Activated naive CD4-positive, alpha-beta T cell treated with anti-CD3 and anti-CD28 coated beads, Interleukin-2, amount 50 U/mL, for 24 hours (primary cell): ENCODE measurements around the gene SH3BP1.
"Not testable (repeated sequence)": the region's sequence is repeated elsewhere in the genome, so short reads cannot be mapped to it uniquely, and the experiment has no call there.

Experiments used
- H3K27ac Mint-ChIP-seq: one replicate; pipeline ENCODE4 v1.8.0; 2021; ENCODE audit warnings: mild to moderate bottlenecking, mixed read lengths
- H3K27me3 Mint-ChIP-seq: one replicate; pipeline ENCODE4 v1.8.0; 2021; ENCODE audit warnings: mixed read lengths
- H3K36me3 Mint-ChIP-seq: one replicate; pipeline ENCODE4 v1.8.0; 2021; ENCODE audit warnings: mixed read lengths
- H3K4me1 Mint-ChIP-seq: one replicate; pipeline ENCODE4 v1.8.0; 2021; ENCODE audit warnings: mixed read lengths
- H3K4me3 Mint-ChIP-seq: one replicate; pipeline ENCODE4 v1.8.0; 2021; ENCODE audit warnings: mild to moderate bottlenecking, mixed read lengths
- H3K9me3 Mint-ChIP-seq: one replicate; pipeline ENCODE4 v1.8.0; 2021; ENCODE audit warnings: mixed read lengths

SH3BP1 gene

DNA sequence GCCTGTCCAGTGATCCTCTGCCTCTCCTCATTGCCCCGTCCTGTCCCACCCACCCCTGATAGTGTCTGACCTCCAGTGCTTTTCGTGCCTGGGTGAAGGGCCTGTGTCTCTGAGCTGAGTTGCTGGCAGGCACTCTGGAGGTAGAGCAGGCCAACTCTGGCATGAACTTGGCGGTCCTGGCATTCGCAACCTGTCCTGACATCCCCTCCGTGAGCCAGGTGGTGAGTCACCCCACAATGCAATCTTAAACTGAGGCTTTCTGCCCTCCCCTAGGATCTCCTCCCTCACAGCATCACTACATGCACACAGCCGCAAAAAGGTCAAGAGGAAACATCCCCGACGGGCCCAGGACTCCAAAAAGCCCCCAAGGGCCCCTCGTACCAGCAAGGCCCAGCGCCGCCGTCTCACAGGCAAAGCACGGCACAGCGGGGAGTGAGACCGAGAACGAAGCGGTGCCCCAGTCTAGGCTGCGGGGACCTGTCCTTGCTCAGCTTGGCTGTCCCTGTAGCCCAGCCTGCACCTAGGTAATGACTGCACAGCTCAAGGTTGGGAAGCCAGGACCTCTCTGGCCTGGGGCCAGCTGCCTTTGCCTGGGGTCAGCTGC lies 51.5 kb downstream of the SH3BP1 start:
- H3K27me3 Mint-ChIP-seq, result no peaks in the 10 kb centered on the region
- H3K27ac Mint-ChIP-seq, result no peak overlapping the region
- H3K9me3 Mint-ChIP-seq, result no peaks in the 10 kb centered on the region
- peaks cover 16% of the 10 kb centered on the region for H3K36me3 Mint-ChIP-seq
- peaks cover 29% of the 10 kb centered on the region for H3K4me1 Mint-ChIP-seq
- H3K4me3 Mint-ChIP-seq, result no peak overlapping the region

DNA sequence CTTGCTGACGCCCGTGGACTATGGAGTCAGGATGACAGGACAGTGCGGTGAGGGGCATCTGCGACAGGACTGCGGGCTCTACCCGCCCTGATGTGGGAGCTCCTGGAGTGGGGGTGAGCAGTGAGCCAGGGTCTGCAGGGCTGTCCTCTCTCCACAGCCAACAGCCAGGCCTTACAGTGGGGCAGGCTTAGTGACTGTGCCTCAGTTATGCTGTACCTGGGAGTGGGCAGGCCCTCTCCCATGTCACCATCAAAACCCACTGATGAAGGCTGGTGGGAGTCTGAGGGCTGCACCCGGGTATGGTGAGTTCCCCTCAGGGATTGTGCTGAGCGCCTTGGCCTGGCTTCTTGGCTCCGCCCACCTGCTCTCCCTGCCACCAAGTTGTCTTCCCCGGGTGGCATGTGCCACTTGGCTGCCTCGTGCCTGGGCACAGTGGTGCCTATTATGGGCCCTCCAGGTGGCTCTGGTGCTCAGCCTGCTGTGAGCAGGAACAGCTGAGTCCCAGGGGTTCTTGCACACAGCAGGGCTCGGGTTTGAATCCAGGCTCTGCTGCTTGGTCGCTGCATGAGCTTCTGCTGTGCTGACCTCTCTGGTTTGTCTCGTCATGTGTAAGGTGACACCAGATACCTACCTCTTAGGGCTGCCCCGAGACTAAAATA lies 53.3 kb downstream of the SH3BP1 start:
- H3K4me3 Mint-ChIP-seq, result no peak overlapping the region

DNA sequence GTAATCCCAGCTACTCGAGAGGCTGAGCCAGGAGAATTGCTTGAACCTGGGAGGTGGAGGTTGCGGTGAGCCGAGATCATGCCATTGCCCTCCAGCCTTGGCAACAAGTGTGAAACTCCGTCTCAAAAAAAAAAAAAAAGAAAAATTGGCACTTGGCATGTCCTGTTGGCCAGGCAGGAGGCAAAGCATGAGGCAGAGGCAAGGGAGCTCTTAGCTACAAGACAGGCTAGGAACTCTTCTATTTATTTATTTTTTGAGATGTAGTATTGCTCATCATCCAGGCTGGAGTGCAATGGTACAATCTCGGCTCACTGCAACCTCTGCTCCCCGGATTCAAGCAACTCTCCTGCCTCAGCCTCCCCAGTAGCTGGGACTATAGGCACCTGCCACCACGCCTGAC lies 54.7 kb downstream of the SH3BP1 start:
- not testable (repeated sequence) for H3K36me3 Mint-ChIP-seq, H3K4me3 Mint-ChIP-seq, H3K27ac Mint-ChIP-seq, H3K9me3 Mint-ChIP-seq, H3K27me3 Mint-ChIP-seq
- H3K4me1 Mint-ChIP-seq, result peaks cover 18% of the 10 kb centered on the region

More for the DNA sequence above, 53.3 kb downstream of the SH3BP1 start:
- peaks cover 27% of the 10 kb centered on the region for H3K4me1 Mint-ChIP-seq
- peaks cover 13% of the 10 kb centered on the region for H3K36me3 Mint-ChIP-seq
- H3K9me3 Mint-ChIP-seq, result no peaks in the 10 kb centered on the region
- no peak overlapping the region for H3K27ac Mint-ChIP-seq
- no peaks in the 10 kb centered on the region for H3K27me3 Mint-ChIP-seq

DNA sequence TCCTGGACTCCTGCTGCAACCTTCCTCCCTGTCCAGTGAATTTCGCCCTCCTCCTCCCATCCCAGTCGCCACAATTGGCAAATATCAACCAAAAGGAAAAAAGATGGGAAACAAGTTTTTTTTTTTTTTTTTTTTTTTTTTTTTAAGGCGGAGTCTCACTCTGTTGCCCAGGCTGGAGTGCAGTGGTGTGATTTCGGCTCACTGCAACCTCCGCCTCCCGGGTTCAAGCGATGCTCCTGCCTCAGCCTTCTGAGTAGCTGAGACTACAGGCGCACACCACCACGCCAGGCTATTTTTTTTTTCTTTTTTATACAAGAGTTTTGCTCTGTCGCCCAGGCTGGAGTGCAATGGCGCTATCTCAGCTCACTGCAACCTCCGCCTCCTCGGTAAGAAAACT lies 56.8 kb downstream of the SH3BP1 start:
- not testable (repeated sequence) for H3K9me3 Mint-ChIP-seq, H3K27ac Mint-ChIP-seq, H3K27me3 Mint-ChIP-seq, H3K36me3 Mint-ChIP-seq
- Mint-ChIP-seq H3K4me3 (peak overlapping the region; percentile 57), H3K4me1 (peaks cover 18% of the 10 kb centered on the region)

DNA sequence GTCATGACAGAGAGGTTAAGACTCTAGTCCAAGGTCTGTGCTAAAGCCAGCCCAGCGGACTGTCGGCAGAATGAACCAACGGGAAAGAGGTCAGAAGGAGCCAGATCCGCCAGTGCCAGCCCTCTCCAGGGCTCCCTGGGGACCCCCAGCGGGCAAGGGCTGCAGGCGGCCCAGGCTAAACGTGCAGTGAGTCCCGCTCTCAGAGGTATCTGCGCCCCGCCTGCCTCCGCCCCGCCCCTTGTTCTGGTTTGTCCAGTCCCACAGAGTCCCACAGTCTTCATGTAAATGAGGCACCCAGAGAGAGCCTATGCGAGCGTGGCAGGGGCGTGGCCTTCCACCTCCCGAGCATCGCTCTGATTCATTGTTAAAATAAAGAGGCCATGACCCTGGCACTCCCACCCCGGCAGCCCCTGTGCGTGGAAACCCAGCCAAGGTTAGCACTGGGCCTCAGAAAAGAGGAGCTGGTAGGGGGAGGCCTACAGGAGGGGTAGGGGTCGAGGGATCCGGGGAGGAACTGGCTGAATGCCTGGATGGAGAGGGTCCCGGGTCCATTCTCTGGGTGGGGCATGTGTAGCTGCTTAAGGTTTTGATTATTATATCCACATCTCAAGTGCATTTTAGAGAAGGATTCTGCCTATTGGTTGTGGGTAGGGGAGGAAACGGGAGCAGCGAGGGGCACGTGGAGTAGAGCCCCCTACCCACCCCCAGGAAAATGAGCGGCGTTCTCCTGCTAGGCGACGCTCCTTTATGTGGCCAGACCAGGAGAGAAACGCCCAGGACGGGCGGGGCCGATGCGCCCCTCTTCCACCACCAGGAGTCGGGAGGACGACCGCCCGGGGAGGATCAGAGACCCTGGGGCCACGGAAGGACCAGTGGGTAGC lies 57.4 kb downstream of the SH3BP1 start, which contains the start of gene TRIOBP:
TSS of gene TRIOBP (plus strand) at position 392 of the 881 bp plus-strand sequence. CDS start 4,318 bp downstream, outside the sequence.
- H3K36me3 Mint-ChIP-seq, result peaks cover 4% of the 10 kb centered on the region
- H3K27ac Mint-ChIP-seq, result no peak within 1 kb of the TSS
- no peaks in the 10 kb centered on the region for H3K27me3 Mint-ChIP-seq
- H3K4me1 Mint-ChIP-seq, result peaks cover 18% of the 10 kb centered on the region
- peak within 1 kb of the TSS; percentile 57 for H3K4me3 Mint-ChIP-seq
- H3K9me3 Mint-ChIP-seq, result no peaks in the 10 kb centered on the region

DNA sequence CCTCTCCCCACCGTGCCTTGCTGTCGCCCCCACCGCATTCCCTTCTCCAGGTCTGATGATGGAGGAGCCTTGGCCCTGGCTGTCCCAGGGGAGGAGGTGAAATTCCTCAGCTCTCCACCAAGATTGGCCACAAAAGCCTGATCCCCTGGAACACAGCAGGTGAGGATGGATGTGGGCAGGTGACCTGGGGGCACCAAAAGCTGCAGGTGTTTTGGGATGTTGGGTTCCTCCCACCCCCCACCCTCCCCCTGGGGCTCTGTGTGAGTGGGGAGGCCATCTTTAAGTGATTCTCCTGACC lies 58.0 kb downstream of the SH3BP1 start:
- Mint-ChIP-seq H3K9me3 (no peaks in the 10 kb centered on the region), H3K27me3 (no peaks in the 10 kb centered on the region), H3K4me3 (no peak overlapping the region), H3K36me3 (peaks cover 4% of the 10 kb centered on the region), H3K27ac (no peak overlapping the region), H3K4me1 (peaks cover 18% of the 10 kb centered on the region)

DNA sequence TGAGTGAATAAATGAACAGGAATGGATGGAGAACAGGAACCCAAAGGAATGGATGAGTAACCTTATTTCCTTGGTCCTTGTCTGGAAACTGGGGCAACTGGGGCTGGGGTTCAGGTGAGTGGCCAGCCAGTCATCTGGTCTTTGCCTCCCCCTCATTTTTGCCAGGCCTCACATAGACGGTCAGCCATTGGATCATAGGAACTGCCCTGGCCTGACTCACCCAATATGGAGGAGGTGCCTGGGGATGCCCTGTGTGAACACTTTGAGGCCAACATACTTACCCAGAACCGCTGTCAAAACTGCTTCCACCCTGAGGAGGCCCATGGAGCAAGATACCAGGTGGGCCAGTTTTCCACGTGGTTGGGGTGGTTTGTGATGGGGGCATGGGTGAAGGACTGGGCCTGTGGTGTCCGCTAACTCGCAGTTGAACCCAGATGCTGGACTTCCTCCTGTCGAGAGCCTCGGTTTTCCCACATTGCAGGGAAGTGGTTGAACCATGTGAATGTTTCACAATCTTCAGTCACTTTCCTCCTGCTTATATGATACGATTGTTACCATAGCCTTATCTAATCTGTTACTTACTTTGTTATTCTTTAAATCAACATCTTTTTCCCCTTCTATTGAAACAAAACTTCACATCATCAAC lies 61.8 kb downstream of the SH3BP1 start:
- H3K4me1 Mint-ChIP-seq, result peaks cover 9% of the 10 kb centered on the region
- peaks cover 6% of the 10 kb centered on the region for H3K36me3 Mint-ChIP-seq
- H3K4me3 Mint-ChIP-seq, result no peak overlapping the region
- no peaks in the 10 kb centered on the region for H3K27me3 Mint-ChIP-seq
- H3K27ac Mint-ChIP-seq, result no peak overlapping the region
- H3K9me3 Mint-ChIP-seq, result no peaks in the 10 kb centered on the region

DNA sequence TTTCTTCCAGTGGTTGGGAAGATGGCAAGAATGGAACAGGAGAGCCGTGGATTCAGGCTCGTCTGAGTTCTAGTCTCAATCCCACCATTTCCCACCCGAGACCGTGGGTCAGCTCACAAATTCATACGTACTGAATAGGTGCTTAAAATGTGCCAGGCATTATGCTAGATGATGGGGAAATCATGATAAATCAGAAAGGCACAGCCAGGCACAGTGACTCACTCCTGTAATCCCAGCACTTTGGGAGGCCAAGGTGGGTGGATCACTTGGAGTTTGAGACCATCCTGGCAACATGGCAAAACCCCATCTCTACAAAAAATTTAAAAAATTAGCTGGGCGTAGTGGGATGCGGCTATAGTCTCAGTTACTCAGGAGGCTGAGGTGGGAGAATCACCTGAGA lies 64.4 kb downstream of the SH3BP1 start:
- Mint-ChIP-seq H3K9me3 (no peaks in the 10 kb centered on the region), H3K4me1 (no peaks in the 10 kb centered on the region), H3K27ac (no peak overlapping the region), H3K36me3 (peaks cover 6% of the 10 kb centered on the region), H3K4me3 (no peak overlapping the region), H3K27me3 (no peaks in the 10 kb centered on the region)

DNA sequence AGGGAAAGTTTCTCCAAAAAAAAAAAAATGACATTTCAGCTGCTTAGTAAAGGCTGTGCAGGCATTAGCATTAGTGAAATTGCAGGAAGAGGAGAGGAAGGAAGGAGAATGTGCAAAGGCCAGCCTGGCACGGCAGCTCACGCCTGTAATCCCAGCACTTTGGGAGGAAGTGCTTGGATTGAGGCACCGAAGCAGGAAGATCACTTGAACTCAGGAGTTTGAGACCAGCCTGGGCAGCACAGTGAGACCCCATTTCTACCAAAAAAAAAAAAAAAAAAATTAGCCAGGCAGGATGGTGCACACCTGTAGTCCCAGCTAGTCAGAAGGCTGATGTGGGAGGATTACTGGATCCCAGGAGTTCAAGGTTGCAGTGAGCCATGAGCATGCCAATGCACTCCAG lies 65.2 kb downstream of the SH3BP1 start:
- Mint-ChIP-seq H3K27ac (no peak overlapping the region), H3K9me3 (no peaks in the 10 kb centered on the region), H3K4me1 (no peaks in the 10 kb centered on the region), H3K4me3 (no peak overlapping the region), H3K27me3 (no peaks in the 10 kb centered on the region), H3K36me3 (peaks cover 6% of the 10 kb centered on the region)

DNA sequence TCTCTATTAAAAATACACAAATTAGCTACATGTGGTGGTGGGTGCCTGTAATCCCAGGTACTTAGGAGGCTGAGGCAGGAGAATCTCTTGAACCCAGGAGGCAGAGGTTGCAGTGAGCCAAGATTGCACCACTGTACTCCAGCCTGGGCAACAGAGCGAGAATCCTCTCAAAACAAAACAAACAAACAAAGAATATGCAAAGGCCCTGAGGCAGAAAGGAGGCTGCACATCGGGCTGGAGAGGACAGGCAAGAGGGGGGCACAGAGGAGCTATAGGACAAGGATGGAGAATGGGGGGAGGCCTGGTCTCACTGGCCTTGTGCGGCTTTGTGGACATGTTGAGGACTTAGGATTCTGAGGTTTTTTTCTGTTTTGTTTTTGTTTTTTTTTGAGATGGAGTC lies 65.7 kb downstream of the SH3BP1 start:
- no peaks in the 10 kb centered on the region for H3K9me3 Mint-ChIP-seq
- H3K27ac Mint-ChIP-seq, result no peak overlapping the region
- no peaks in the 10 kb centered on the region for H3K27me3 Mint-ChIP-seq
- H3K36me3 Mint-ChIP-seq, result peaks cover 6% of the 10 kb centered on the region
- H3K4me3 Mint-ChIP-seq, result no peak overlapping the region
- no peaks in the 10 kb centered on the region for H3K4me1 Mint-ChIP-seq
